NCI-H774 (cell line): ENCODE results near the gene CAPN7.
A peak's percentile ranks its signal among the peaks of the same experiment; 100 is the strongest.

ENCODE experiments used
- DNase-seq: peaks from one replicate; lab custom pipeline; 2025; lab: John Stamatoyannopoulos, UW

Gene CAPN7

DNA sequence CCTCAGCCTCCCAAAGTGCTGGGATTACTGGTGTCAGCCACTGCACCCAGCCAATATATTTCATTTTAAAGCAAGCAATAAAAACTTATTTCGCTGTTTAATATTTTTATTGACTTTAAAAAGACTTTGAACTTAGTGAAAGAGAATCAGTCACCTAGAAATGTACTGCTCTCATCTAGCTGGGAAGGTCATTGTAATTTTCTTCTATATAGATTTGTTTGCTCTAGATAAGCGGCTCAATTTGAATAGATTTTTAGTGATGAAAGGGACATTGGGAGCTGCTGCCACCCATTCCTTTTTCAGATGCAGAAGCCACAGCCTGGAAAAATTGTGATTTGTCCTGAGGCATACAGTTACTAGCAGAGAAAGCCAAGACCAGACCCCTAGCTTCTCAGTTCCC lies 40.1 kb downstream of the CAPN7 start:
- DNase-seq, result no peak

DNA sequence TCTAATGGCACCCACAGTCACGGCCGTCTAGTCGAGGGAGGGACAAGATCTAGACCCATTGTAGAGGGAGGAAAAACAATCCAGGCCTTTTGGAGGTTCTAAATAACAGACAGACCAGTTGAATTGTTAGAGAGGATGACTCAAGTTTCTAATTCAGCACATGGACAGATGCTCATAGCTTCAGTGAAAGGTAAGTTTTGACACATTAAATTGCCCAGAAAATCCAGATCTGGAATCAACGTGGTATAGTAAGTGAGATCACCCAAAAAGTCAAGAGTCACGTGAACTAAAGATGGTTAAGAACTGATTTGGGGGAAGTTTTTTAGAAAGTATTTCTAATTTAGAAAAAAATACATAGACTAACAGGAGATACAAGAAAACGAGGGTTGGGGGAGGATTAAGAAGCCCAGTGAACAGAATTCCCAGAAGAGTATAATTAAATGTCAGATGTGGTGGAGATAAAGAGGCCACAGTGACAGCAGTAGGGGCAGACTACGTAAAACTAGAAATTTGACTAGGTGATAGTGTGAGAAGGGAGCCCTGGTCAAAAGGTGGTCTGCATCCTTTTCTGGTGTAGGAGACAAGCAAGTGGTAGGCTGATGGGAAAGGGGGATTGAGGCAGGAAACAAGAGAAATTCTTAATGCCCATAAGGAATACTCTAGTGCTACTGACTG lies 47.1 kb downstream of the CAPN7 start:
- no peak for DNase-seq

DNA sequence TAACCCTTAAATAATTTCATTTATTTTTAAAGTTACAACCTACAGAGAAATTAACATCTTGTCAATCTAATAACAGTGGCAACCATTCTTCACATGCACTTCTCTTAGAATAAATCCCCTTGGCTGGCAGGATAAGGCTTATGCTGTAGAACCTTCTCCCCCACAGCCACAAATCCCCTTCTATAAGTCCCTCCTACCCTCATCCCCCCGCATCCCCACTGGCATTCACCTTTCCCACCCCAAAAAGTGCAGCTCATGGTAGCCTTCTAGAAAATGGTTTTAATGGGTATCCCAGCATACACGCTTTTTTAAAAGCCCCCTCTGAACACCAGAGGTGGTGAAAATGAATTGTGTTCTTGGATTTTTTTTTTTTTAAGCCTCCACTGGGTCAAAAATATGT lies 49.2 kb downstream of the CAPN7 start:
- no peak for DNase-seq

DNA sequence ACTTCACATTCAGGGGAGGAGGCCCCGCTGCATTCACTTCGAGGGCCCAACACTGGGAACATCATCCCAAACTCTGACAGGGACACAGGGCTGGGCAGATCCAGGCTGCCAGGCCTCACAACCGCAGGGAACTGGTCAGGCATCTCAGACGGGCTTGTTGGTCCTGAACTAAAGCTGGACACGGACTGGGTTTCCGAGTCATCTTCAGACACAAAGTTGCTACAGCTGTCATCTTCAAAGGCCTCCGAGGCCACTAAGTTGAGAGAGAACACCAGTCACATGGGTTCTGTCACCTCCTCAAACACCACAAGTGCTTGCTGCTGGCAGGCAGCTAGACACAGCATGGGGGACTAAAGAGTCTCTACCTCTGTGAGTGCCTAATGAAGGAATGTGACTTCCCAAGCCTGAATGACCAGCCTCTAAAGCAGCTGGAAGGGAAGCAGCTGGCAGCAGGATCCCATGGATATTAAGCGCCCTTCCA lies 50.9 kb downstream of the CAPN7 start:
- DNase-seq, result no peak

DNA sequence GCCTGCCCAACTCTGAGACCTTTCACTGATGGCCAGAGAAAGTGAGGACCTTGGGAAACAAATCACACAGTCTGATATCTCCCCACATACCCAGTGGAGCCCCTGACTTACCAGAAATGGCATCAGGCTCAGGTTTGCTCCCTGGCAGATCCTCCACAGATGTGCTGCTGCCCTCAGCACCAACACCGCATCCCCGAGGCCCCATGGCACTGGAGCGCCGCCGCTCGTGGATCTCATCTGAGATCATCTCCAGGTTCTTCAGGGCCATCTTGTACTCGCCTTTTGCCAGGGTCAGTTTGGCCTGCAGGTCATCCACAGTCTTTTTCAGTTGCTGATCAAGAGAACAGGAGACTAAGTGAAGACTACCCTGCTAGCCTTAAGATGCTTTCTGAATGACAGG lies 52.7 kb downstream of the CAPN7 start:
- DNase-seq, result no peak

DNA sequence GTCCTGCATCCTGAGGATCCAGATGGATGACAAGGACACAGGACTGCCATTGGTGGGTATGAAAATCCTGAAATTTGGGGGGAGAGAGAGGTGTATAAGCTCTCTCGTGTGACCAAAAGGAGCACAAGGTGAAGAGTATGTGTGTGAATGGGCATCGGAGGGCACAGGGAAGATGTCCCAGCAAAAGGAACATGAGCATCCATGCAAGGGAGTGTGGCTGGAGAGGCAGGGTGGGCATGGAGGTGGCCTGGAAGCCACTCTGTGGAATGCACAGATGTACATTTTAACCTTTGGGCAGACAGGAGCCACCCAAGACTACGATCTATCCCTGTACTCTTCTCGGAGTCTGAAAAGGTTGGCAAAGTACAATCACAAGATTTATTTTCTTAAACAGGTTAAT lies 54.5 kb downstream of the CAPN7 start:
- no peak for DNase-seq

DNA sequence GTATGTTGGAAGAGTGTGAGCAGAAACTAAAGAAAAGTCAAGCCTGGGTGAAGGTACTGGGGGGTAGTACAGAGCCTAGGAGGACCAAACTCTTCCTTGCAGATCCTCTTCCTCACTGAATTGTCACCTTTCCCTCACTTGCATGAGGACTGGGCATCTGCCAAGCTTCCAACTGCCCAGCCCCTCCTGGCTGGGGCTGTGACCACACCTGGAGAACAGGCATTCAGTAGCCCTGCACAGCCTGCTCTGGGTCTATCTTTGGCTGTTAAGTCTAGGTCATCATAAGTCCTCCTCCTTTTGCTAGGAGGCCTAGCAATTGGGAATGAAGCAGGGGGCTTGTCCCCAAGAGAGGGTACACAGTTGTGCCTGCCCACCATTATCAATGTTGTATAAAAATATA lies 55.2 kb downstream of the CAPN7 start:
- no peak for DNase-seq

DNA sequence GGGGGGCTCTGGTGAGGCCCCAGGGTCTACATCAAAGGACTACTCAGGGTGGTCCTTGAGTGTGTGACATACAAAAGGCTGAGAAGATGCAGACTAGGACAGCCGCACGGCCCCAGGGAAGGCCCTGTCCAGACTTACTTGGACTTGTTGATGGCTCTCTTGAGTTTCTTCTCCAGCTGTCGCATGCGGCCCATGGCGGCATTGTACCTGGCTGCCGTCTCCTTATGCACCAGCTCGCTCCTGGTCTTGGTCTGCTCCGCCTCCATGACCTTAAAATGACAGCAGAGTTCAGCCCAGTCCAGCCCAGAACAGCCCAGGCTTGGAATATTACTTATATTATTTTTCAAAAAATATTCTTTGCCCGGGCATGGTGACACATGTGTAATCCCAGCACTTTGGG lies 56.0 kb downstream of the CAPN7 start:
- no peak for DNase-seq

DNA sequence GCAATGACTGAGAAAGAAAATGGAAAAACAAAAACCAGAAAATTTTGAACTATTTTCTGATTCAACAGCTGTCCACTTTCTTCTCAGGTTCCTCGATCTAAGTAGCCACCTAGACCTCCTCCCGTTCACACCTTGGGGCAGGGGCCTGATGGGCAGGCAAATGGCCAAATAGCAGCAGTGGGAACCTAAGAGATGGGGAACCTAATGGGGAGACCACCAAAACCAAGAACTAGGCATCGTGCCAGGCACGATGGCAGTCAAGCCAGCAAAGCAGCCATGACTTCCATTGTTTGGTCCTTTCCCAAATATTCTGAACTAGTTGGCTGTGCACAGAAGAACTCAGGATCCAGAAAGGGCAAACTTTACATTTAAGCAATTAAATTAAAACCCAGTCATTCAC lies 57.1 kb downstream of the CAPN7 start:
- DNase-seq, result no peak

DNA sequence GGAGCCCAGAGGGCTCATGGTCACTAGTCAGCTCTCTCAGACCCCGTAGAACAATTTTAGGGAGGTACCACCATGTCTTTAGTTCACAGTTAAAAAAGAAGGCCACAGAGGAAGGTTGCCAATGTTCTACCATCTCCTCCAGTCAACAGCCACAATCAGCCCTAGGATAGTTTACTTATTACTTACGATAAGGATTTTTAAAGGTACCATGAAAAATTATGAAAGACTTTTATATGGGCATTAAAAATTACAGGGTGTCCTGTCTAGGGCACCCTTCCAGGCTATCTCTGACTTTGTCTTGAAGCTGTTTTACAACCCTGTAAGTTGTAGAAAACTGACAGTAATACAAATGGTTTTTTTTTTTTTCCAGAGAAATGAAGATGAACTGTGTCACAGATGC lies 57.9 kb downstream of the CAPN7 start:
- no peak for DNase-seq

DNA sequence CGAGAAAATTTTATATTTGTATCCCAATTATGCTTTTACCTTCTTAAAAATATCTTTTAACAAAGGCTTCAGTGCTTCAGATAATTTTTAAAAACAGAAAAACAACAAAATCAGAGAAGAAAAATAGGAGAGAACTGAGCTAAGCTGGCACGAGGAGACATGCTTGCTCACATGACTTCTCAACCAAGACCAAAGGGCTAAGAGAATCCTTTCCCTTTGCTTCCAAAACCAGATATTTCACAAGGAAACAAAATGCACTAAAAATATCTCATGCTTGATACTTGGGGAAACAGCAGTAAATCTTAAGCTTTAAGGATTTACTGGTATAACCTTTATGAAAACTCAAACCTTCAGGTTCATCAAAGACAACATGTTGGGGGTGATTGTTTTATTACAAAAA lies 58.4 kb downstream of the CAPN7 start:
- no peak for DNase-seq

DNA sequence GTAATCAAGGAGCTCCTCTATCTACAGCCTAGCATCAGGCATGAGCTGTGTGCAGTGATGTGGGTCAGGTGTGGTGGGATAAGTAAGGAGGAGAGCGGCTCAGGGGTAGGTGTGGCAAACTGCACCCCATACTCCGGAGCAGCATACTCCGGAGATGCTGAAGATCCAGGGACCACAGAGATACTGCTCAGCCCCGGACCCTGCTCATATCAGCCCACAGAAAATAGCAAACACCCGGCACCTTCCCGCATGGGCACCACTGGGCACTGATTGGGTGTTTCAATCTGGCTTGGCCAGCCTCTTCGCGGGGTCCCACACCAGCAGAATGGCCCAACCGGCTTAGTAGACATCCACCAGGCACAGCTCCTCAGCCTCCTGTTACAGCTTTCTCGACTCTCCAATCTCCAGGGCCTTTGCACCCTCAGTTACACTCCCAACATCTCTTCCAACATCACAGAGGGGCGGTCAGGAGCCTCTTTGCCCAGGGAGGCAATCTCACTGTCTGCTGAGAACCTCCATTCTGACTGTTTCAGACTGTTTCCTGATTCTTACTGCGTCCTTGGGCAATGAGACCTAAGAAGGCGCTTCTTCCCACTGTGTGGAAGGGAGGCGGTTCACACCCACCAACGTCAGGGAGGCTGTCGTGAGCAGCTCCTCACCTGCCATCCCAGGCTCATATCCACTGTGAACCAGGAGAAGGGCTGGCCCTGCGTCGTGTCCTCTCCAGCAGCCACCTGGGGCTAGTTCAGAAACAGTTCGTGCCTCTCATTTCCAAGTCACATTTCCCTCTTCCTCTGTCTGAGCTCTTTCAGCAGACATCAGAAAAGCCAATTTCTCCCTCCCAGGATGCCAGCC lies 59.8 kb downstream of the CAPN7 start:
- DNase-seq, result no peak

DNA sequence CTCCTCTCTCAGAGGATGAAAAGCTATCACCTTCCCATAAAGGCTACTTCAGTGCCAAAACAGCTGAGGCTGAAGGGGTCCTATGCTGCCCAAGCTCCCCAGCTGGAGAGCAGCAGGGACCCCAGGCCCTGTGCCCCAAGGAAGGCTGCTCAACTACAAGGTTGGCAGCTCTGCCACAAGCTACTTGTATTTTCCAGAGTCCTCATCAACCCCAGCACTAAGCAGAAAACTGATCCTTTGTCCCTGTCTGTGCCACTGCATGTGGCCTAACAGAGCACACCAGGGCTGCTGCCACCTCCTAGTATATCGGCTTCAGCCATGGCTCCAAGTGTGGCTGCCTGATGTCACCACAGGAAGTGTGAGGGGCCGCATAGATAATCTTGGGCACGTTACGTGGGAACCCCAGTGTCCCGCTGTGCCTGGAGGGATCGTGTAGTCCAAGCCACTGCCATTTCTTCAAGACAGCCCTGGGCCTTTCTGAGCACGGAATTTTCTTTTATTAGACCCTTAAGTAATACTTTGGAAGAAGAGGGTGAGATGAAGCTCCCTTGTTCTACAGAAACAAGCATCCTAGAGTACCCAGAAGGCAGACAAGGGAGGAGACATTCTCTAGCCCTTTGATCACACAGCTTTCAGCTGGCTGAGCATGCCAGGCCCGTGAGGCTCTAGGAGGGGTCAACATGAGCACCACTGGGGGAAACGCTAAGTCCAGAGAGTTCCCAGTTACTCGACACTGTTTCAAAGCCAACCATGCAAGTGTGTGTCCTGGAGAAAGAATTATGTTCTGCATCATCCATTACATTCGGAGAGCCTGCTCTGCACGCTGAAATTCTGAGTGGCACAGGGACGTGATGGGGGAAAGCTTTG lies 60.7 kb downstream of the CAPN7 start:
- DNase-seq, result no peak

DNA sequence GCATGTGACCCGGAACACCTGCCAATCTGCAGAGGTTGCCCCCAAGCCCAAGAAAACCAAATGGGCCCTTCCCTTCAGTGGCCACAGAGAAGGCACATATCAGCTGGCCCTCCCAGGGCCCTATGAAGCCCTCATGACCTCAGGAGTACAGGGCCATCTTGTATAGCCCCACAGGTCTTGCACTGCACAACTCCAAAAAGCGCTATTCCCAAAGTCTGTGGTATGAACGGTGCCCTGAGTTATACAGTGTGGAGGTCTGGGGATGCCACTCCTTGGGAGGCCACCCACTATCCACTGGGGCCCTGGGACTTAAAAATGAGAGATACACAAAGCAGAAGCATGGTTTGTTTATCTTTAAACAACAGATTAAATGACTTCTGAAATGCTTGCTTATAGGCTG lies 61.5 kb downstream of the CAPN7 start:
- no peak for DNase-seq

DNA sequence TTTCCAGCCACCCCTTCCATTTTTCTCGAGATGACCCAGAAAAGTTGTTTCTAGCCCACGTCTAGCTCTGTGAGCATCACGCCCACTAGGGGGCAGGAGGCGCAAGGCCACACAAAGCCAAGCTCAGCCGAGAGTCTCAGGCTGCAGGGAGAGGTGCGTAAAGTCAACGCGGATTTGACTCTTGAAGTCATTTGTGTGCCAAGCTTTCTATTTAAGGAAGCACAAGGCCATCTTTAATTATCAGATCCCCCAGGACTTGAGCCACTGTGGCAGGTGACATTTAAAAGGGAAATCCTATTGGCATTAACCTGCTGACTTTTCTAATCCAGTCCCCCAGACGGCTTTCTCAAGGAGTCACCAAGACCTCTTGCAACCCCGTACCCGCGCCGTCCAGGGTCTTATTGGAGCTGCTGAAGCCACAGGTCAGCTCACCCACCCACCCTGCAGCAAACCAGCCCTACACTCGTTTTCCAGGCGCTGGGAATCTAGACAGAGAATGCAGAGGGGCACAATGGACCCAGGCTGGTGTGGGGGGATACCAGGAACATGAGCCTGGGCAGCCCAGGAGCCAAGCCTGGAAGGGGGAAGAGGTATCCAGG lies 62.1 kb downstream of the CAPN7 start:
- peak; percentile 56 for DNase-seq

DNA sequence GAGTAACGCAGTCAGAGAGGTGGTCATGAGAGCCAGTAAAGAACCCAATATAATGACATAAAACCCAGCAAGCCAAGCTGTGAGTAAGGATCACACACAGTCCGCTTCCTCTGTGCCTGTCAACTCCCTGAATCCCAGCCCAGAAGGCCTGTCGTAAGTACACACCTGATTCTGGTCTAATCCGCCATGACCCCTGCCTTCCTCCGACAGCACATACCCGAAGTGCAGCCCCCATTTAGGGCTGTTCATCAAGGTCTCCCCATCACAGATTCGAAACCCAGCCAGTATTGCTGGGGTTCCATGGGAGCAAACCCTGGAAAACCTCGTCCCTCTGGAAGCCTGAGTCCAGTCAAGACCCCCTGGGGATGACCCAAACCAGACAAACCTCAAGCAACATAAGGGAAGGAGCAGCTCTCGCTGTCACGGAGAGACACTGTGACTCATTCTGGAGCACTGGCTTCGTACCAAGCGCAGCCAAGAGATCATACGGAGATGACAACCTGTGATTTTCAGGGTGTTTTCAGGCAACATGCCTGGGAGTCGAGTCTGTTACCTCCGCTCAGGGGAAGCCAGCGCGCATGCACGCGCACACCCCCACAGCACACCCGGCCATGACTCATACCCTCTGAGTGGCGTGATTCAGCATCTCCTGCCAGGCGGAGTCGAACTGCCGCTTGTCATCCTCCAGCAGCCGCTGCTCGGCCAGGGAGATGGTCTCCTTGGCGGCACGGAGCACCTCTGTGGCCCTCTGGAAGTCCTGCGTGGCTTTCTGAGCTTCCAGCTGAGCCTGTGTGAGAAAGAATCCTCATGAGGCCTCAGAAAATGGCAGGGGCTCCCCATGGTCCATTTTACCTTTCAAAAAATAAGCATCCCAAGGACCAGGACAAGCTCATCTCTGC lies 63.3 kb downstream of the CAPN7 start:
- DNase-seq, result no peak

DNA sequence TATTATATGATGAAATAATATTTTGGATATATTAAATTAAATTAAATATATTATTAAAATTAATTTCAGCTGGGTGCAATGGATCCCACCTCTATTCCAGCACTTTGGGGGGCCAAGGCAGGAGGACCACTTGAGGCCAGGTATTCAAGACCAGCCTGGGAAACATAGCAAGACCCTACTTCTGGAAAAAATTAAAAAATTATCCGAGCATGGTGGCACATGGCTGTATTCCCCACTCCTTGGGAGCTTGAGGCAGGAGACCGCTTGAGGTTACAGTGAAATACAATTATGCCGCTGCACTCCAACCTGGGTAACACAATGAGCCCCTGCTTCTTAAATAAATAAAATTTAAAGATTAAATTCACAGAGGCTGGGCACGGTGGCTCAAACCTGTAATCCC lies 65.0 kb downstream of the CAPN7 start:
- DNase-seq, result no peak

DNA sequence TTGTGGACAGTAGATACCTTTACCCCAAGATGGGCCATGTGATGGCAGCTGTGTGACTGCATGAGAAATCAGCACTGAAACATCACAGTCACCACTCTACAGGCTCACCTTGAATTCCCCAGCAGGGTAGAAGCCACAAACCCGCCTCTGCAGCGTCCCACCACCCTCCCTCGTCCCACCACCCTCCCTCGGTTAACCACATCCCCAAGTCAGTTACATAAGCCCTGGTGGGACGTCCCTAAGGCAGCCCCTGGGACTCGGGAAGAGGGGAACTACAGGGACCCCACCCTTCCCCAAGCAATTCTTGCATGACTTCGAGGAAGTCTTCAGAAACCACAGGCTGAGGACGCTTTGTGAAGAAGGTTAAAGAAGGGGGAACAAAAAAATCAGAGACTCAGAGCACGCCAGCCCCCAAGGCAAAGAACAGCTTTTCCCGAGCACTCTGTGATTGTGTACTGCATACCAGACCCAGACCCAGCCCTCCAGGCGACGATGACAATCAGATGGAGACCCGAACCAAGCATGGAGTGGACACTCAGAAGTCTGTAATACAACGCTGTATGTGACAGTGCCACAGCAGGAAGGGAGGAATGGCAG lies 65.8 kb downstream of the CAPN7 start:
- no peak for DNase-seq

DNA sequence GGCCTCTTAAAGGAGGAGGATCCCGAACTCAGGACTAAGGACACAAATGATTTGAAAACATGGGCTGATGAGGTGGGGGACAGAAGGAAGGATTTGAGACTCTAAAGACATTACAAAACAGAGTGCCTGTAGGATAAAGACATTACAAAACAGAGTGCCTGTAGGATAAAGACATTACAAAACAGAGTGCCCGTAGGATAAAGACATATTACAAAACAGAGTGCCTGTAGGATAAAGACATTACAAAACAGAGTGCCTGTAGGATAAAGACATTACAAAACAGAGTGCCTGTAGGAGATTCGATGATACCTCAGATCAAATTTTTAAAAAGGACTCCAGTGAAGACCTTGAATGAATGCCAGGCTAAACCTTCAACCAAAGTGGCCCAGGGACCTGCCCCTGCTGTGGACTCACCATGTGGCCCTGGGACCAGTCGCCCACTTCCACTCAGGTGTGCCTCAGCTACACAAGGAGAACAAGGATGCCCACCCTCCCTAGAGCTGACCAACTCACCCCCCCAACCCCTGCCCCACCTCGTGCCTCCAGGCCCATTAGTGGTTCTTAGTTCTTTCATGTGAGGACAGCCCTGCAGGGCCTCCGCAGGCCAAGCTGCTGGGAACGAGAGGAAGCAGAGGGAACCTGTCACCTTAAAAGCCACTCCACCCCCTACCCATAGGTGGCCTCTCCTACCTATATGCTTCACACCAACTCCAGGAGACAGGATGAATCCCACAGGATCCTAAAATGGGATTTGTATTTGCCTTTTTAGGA lies 66.6 kb downstream of the CAPN7 start:
- no peak for DNase-seq

DNA sequence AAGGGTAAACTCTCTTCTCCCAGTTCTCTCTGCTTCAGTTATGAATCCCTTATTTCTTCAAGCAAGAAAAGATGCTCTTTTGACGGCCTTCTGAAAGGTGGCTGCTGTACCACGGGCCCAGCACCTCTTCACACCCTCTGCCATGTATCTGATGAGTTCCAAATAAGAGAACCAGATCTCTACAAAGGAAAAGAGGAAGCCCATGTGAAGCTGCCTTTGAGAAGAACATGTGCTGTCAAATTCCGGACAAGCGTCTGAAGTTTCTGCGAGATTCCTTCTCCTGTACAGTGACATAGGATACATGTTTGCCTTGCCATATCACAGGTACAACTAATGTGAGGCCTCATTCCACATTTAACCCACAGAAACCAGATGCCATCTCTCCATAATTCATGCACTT lies 67.2 kb downstream of the CAPN7 start:
- DNase-seq, result no peak
